ENCODE measurements around the gene MYO5A.
"Not testable (repeated sequence)": the region's sequence is repeated elsewhere in the genome, so short reads cannot be mapped to it uniquely, and the experiment has no call there.

MYO5A gene

GRCh38 chr15:52540374-52541012 lies 11.8 kb upstream of the MYO5A start:
- DNase-seq (ENCODE audit: low read depth): no peak

DNA sequence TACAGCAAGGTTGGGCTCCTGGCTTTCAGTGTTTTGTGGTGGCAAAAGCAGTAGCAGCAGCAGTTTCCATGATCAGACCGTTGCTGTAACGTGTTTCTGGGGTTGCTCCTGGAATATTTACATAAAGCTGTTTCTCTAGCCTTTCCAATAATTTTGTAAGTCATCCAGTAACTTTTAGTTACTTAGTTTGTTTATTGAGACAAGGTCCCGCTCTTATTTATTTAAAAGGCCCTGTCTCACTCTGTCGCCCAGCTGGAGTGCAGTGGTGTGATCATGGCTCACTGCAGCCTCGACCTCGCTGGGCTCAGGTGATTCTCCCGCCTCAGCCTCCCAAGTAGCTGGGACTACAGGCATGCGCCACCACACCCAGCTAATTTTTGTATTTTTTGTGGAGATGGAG lies 8.8 kb upstream of the MYO5A start:
- no peak for DNase-seq (ENCODE audit: low read depth)

DNA sequence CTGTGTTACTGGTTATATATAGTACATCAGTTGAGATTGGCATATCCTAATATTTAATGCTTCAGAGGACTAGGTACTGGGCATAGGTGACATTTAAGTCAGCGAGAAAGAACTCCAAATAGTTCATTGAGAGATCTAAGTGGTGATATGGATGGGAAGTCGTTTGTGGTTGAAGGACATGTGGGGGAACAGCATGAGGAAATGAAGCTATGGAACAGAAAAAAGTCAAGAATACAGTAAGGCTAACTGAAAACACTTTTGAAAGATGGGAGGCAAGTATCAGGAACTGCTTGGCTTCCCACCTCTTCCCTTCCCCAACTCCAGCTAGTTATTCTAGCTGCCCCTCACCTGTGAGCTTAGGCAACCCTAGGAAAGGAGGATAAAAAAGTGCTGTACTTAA lies 3.7 kb upstream of the MYO5A start:
- DNase-seq (ENCODE audit: low read depth): no peak

GRCh38 chr15:52529940-52530339 lies 1.3 kb upstream of the MYO5A start:
- DNase-seq (ENCODE audit: low read depth): no peak

DNA sequence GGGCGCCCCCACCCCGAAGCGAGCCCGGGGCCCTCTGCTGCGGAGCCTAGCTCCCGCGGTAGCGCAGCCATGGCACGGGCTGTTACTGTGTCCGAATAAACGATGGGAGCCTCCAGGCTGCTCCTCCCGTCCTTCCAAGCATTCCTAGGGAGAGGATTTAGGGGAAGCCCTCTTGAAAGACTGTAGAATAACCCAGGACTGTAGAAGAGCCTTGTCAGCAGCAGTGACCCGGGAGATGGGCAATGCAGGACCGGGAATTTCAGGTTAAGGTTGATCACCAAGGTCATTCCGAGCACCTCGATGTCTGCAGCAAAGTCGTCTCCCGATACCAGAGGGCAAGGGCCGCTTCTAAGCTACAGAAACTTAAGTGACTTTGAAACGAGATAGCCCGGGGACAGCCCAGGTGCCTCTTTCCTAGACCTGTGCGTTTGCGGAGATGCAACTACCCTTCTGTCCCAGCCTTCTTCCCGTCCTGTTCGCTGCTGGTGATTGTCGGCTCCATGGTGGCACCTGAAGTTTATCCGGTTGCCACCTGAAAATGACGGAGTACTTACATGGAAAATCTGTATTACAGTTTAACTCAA lies 753 bp upstream of the MYO5A start:
- DNase-seq (ENCODE audit: low read depth): peak; percentile 14

- DNase-seq (ENCODE audit: low read depth): peak; percentile 25
Measured at GRCh38 chr15:52527911-52528563, 643 bp downstream of the MYO5A start.

DNA sequence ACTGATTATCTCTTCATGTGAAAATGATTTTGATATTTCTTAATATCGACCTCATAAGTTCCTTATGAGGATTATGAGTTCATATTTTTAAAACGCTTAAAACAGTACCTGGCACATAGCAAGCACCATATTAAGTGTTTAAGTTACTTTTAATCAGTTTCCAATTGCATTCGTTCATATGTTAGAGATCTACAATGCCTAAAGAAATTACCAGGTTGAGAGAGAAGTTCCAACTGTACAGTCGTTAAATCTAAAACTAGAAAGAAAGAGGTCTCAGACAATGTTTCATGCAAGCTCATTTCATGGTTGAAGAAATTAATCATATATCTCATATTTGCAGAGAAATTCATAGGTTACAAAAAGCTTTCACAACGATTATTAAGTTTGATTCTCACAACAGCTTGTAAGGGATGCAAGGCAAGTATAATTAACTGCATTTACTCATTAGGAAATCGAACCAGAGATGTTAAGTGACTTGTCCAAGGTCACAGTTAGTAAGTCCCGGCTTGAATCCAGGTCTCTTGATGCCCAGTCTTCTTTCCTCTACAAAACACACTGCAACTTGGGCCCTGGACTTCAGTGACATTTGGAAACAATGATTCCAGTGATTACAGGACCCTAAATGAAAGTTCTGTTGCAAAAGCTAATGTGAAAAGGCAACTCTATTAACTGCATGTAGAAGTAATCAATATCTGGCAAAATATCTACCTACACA lies 1.3 kb downstream of the MYO5A start:
- DNase-seq (ENCODE audit: low read depth): no peak

DNA sequence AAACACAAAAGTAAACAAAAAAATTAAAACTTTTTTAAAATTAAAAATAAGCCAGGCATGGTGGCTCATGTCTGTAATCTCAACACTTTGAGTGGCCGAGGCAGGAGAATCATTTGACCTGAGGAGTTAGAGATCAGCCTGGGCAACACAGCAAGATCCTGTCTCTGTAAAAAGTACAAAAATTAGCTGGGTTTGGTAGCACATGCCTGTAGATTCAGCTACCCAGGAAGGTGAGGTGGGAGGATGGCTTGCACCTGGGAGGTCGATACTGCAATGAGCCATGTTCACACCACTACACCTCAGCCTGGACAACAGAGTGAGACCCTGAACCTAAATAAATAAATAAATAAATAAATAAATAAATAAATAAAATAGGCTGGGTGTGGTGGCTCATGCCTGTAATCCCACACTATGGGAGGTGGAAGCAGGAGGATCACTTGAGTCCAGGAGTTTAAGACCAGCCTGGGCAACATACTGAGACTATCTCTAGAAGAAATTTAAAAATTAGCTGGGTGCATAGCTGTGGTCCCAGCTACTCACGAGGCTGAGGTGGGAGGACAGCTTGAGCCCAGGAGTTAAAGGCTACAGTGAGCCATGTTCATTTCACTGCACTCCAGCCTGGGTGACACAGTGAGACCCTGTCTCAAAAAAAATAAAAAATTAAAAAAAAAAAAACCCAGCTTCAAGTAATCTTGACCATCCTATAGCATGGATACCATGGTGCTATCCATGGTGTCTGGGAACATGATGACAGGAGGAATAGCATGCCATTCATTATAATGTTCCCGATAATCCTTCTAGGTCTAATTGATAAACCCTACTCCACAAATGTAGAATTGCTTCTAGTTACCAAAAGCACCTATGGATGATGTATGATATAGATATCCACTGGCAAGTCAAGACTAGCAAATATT lies 4.2 kb downstream of the MYO5A start:
- no peak for DNase-seq (ENCODE audit: low read depth)

GRCh38 chr15:52523647-52524046 lies 5.0 kb downstream of the MYO5A start:
- DNase-seq (ENCODE audit: low read depth): no peak

DNA sequence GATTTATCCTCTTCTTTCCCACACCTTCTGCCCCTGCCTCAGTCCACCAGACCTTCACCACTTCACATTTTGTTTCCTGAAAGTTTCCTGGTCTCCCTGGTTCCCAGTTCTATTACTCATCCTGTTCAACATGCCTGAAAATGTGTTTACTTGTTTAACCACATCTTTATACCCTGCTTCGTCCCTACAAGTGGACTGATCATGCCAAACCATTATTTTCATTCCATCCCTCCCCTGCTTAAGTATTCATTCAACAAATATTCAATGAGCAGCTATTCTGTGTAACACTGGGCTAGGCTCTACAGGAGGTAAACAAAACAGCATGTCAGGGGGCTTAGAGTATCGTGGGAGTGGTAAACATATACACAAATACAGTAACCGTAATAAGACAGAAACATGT lies 5.5 kb downstream of the MYO5A start:
- DNase-seq (ENCODE audit: low read depth): no peak

DNA sequence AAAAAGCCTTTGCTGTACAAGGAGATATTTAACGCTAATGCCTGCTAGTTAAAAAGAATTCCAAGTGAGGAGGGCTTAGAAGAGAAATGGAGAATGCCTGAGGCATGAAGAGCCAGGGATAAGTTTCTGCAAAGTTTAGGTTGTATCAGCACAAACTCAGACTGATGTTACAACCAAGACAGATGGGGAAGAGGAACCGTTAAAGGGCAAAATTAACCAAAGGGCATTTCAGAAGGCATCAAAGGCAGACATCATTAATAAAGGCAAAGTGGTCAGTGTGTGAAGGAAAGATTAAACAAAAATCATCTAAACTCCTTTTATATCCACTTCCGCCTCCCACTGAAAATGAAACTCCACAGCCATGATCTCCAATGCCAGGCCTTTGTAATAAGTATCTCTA lies 7.0 kb downstream of the MYO5A start:
- no peak for DNase-seq (ENCODE audit: low read depth)

GRCh38 chr15:52520421-52520820 lies 8.3 kb downstream of the MYO5A start:
- DNase-seq (ENCODE audit: low read depth): no peak

GRCh38 chr15:52518487-52519371 lies 10.0 kb downstream of the MYO5A start:
- DNase-seq (ENCODE audit: low read depth): no peak

- DNase-seq (ENCODE audit: low read depth): no peak
Measured at GRCh38 chr15:52517014-52517413, 11.7 kb downstream of the MYO5A start.

DNA sequence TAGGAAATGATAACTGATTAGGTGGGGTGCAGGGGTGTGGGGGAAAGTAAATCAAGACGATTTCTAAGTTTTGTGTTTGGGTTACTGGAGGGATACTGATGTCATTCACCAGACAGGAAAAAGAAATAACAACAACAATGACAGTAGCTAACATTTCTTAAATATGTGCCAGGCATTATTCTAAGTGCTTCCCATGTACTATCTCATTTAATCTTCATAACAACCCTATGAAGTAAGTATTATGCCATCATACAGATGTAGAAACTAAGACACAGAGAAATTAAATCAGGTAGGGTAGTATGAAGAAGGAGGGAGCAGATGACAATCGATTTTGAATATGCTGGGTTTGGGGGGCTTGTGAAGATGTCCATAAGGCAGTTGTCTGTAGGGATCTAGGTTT lies 13.3 kb downstream of the MYO5A start:
- no peak for DNase-seq (ENCODE audit: low read depth)

- no peak for DNase-seq (ENCODE audit: low read depth)
Measured at GRCh38 chr15:52514482-52514881, 14.2 kb downstream of the MYO5A start.

- DNase-seq (ENCODE audit: low read depth): not testable (repeated sequence)
Measured at GRCh38 chr15:52512869-52513268, 15.8 kb downstream of the MYO5A start.

DNA sequence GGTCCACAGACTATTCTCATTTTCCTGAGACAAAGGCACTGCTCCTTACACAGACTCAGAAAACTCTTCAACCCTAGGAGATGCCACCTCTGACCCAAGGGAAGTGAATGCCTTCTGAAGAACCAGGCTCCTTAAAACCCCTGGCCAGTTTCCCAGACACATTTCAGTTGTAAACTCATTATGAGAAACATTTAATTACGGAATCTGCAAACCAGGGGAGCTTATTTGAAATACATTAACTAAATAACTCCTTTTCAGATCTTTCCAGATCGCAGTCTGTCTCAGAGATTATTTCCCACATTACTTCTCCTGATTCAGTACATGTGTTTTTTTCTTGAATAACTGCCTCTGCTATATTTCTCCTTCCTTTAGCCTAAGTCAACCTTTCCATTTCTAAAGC lies 17.6 kb downstream of the MYO5A start:
- no peak for DNase-seq (ENCODE audit: low read depth)

DNA sequence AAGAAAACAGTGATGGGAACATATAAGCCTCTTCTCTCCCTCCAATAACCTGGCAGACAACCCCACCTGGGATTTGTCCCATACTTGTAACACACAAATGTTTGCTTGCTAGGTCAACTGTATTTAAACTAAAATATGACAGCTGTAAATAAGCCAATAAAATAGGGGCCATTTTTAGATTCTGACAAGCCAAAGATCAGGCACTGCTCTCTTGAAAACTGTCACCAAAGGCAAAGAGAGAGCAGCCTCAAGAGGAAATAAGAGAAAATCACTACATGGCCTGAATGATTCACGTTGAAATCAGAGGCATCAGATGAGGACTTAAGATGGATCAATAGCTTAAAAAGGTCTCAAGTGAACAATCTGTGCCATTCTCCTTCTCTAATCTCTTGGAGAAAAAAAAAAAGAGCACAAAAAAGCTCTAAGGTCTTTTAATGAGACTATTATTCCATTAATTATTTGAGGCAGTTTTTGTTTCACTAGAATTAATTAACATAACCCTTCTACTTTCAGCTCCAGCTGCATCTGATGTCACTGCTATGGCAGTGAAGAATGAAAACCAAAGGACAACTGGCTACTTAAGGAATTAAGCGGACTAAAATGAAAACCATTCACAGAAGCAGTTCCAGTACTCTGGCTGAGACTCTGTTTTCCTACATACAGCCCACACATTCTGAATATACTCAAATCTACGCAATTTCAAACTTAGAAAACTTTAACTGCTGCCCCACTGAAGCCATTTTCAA lies 19.0 kb downstream of the MYO5A start:
- DNase-seq (ENCODE audit: low read depth): no peak

GRCh38 chr15:52506549-52506948 lies 22.1 kb downstream of the MYO5A start:
- no peak for DNase-seq (ENCODE audit: low read depth)
